A549 (cell line): Measurements from ENCODE around the gene LRP5. TPM values are rescaled to one million over a fixed set of nuclear protein-coding genes. Genes with fewer than 3 reads are reported as not detected.

ENCODE experiments used
- ATAC-seq, 2 experiments: fragments of 200-7000 bp in 1 of 2; fragments of >200 bp in 1 of 2; cut with Nextera tagmentation in 1 of 2; cut with Tn5 transposase in 1 of 2; 3 replicates each; pipeline versions ENCODE4 v1.8.0 to v1.9.1; 2018 to 2020; ENCODE audit warnings: mild to moderate bottlenecking in 1 of 2, moderate library complexity in 1 of 2
- CTCF ChIA-PET: fragments of 300-600 bp; sonication (Branson Sonifier 250); formaldehyde crosslinking; extraction: SDS; loops from one replicate; lab custom pipeline; 2021; ENCODE audit warnings: antibody characterized with exemption, inconsistent platforms; lab: Yijun Ruan, JAX
- POLR2A ChIA-PET: fragments of 350-600 bp; formaldehyde crosslinking; extraction: SDS; loops from one replicate; lab custom pipeline; 2021; ENCODE audit warnings: antibody characterized with exemption, inconsistent platforms; lab: Yijun Ruan, JAX
- DNase-seq, 2 experiments: peaks; one replicate each; pipeline versions ENCODE4 v3.0.0 to v3.0.0-alpha.2; 2011 to 2016; ENCODE audit warnings: low read depth in 1 of 2, low spot score in 1 of 2
- FAIRE-seq: peaks from 2 replicates; lab custom pipeline; 2011; peaks lifted over from hg19 to GRCh38; lab: Jason Lieb, UNC
- H3K27ac ChIP-seq, 2 experiments: fragments of >200 bp; sonication (Bioruptor Twin); formaldehyde crosslinking; 3 replicates each; pipeline ENCODE4 v1.5.1; 2016 to 2017
- H3K4me1 ChIP-seq: fragments of >200 bp; sonication (Bioruptor Twin); formaldehyde crosslinking; 3 replicates; pipeline ENCODE4 v1.6.1; 2016
- H3K4me2 ChIP-seq: fragments of >200 bp; sonication (Bioruptor Twin); formaldehyde crosslinking; 3 replicates; pipeline ENCODE4 v1.6.1; 2016
- H3K4me3 ChIP-seq: fragments of >200 bp; sonication (Bioruptor Twin); formaldehyde crosslinking; 3 replicates; pipeline ENCODE4 v1.5.1; 2016
- H3K9me3 ChIP-seq: fragments of >200 bp; sonication (Bioruptor Twin); formaldehyde crosslinking; 3 replicates; pipeline ENCODE4 v1.6.1; 2016
- CHD2 ChIP-seq: fragments of 150-350 bp; IDR thresholded peaks from 2 replicates; pipeline ENCODE4 v1.6.1; 2014; ENCODE audit warnings: low read length; ENCODE audit not compliant: partially characterized antibody
- CHD4 ChIP-seq: fragments of 200-600 bp; sonication (generic); IDR thresholded peaks from 2 replicates; pipeline ENCODE4 v1.6.1; 2016; ENCODE audit warnings: antibody characterized with exemption, mild to moderate bottlenecking, borderline replicate concordance
- CTCF ChIP-seq: fragments of >200 bp; sonication (Bioruptor Twin); formaldehyde crosslinking; IDR thresholded peaks from 3 replicates; pipeline ENCODE4 v1.5.1; 2016
- E2F6 ChIP-seq: IDR thresholded peaks from 2 replicates; pipeline ENCODE4 v1.6.1; 2012; ENCODE audit warnings: low read depth, borderline replicate concordance
- EHF ChIP-seq: fragments of 250-450 bp; sonication (Bioruptor Pico); IDR thresholded peaks from 2 replicates; pipeline ENCODE4 v1.5.0; 2020; ENCODE audit warnings: mild to moderate bottlenecking
- EHMT2 ChIP-seq: fragments of 200-600 bp; sonication (generic); IDR thresholded peaks from 2 replicates; pipeline ENCODE4 v1.6.1; 2016; ENCODE audit warnings: antibody characterized with exemption, low read depth, mild to moderate bottlenecking, moderate library complexity
- ELK1 ChIP-seq: fragments of 150-350 bp; IDR thresholded peaks from 2 replicates; pipeline ENCODE4 v1.6.1; 2014; ENCODE audit warnings: low read depth, mild to moderate bottlenecking, low read length
- FOSL2 ChIP-seq, 2 experiments: fragments of 450-650 bp in 1 of 2; fragments of >200 bp in 1 of 2; sonication (Bioruptor Twin) in 1 of 2; formaldehyde crosslinking; IDR thresholded peaks; 2 replicates each; pipeline versions ENCODE4 v1.5.0 to v1.6.1; 2016 to 2020; ENCODE audit warnings: mild to moderate bottlenecking in 1 of 2, moderate library complexity in 1 of 2
- HDAC2 ChIP-seq: fragments of 200-600 bp; sonication (generic); IDR thresholded peaks from 2 replicates; pipeline ENCODE4 v1.6.1; 2016
- HES2 ChIP-seq: fragments of >200 bp; sonication (Bioruptor Twin); formaldehyde crosslinking; IDR thresholded peaks from 2 replicates; pipeline ENCODE4 v1.6.1; 2016
- HOXB13 ChIP-seq: fragments of 250-450 bp; sonication (Bioruptor Pico); IDR thresholded peaks from 2 replicates; pipeline ENCODE4 v1.5.0; 2020; ENCODE audit warnings: low read depth, mild to moderate bottlenecking, moderate library complexity
- JUNB ChIP-seq: fragments of >200 bp; sonication (Bioruptor Twin); formaldehyde crosslinking; IDR thresholded peaks from 2 replicates; pipeline ENCODE4 v1.6.1; 2016
- KDM1A ChIP-seq: fragments of 200-600 bp; sonication (generic); IDR thresholded peaks from 2 replicates; pipeline ENCODE4 v1.6.1; 2016; ENCODE audit warnings: low read depth, mild to moderate bottlenecking
- MAX ChIP-seq: IDR thresholded peaks from 2 replicates; pipeline ENCODE4 v1.6.1; 2012
- NPAS2 ChIP-seq: fragments of 250-450 bp; sonication (Bioruptor Pico); IDR thresholded peaks from 2 replicates; pipeline ENCODE4 v1.8.0; 2022; ENCODE audit warnings: mild to moderate bottlenecking, moderate library complexity, borderline replicate concordance
- NR3C1 ChIP-seq: fragments of >200 bp; sonication (Bioruptor Twin); formaldehyde crosslinking; IDR thresholded peaks from 3 replicates; pipeline ENCODE4 v1.6.1; 2017
- POLR2A ChIP-seq: IDR thresholded peaks from 2 replicates; pipeline ENCODE4 v1.6.1; 2012; ENCODE audit warnings: mild to moderate bottlenecking, low read length
- POLR2AphosphoS2 ChIP-seq: conservative IDR thresholded peaks from 2 replicates; pipeline ENCODE4 v1.6.1; 2012; ENCODE audit warnings: low read length, improper control_type of control experiment, inconsistent platforms
- RAD21 ChIP-seq, 2 experiments: fragments of >200 bp in 1 of 2; sonication (Bioruptor Twin) in 1 of 2; formaldehyde crosslinking in 1 of 2; IDR thresholded peaks in 1 of 2; conservative IDR thresholded peaks in 1 of 2; 2 replicates in 1 of 2; 3 replicates in 1 of 2; pipeline ENCODE4 v1.6.1; 2012 to 2018; ENCODE audit warnings: inconsistent platforms in 1 of 2
- RARB ChIP-seq: fragments of 250-450 bp; sonication (Bioruptor Pico); IDR thresholded peaks from 2 replicates; pipeline ENCODE4 v1.8.0; 2021; ENCODE audit warnings: mild to moderate bottlenecking, moderate library complexity
- REST ChIP-seq: fragments of 200-600 bp; sonication (generic); IDR thresholded peaks from 2 replicates; pipeline ENCODE4 v1.6.1; 2016; ENCODE audit warnings: antibody characterized with exemption, mild to moderate bottlenecking, moderate library complexity
- RNF2 ChIP-seq: fragments of 200-600 bp; sonication (generic); IDR thresholded peaks from 2 replicates; pipeline ENCODE4 v1.6.1; 2016; ENCODE audit warnings: low read depth, mild to moderate bottlenecking, antibody characterized with exemption, moderate library complexity, borderline replicate concordance
- SREBF2 ChIP-seq: fragments of 450-650 bp; IDR thresholded peaks from 2 replicates; pipeline ENCODE4 v1.6.1; 2014; ENCODE audit warnings: mild to moderate bottlenecking, moderate library complexity
- WGBS: methylation state at CpG from one replicate; pipeline ENCODE4 v1.1.6; 2017; ENCODE audit errors: missing lambda C conversion rate; 5-methylcytosine and 5-hydroxymethylcytosine counted together
- polyA plus RNA-seq, 4 experiments: library from polyadenylated mRNA; depleted of rRNA in 3 of 4; stranded (reverse); fragments of >200 nt; fragmentation: RNase III in 1 of 4; extraction: RNeasy Plus Mini Kit Qiagen cat#74134 plus additional on column Dnase treatment in 1 of 4; gene quantifications; 2 replicates in 3 of 4; 3 replicates in 1 of 4; pipeline ENCODE4 v1.2.3, GENCODE V29; 2011 to 2017

The LRP5 gene
- polyA plus RNA-seq, 2 of the 4 experiments (the other 2 are of a cell fraction), result 10.9 to 32.3 TPM

- no peak for ATAC-seq
- peak in 1 of 2 experiments; percentile 56 for DNase-seq
- Histone ChIP-seq H3K9me3 (no peaks in the 10 kb centered on the region), H3K4me1 (peaks cover 16% of the 10 kb centered on the region; the same call in 2 of the 3 replicates), H3K4me2 (peak overlapping the region; percentile 55), H3K4me3 (no peak overlapping the region), H3K27ac (peak overlapping the region in 1 of 2 experiments; percentile 51; a peak in 4 of 6 replicates)
- WGBS, result 61% methylated on average over 14 of the region's 14 CpGs
- CTCF ChIA-PET, result interaction anchor here (1.1 to 6.3 kb wide), 4 partner anchors 18 to 26 kb away, joined by 3 to 77 read pairs (median 25); no protein-coding TSS in a partner anchor
- no peak for FAIRE-seq
- POLR2A ChIA-PET, result no interaction called here
- TF ChIP-seq EHMT2 (no peak), FOSL2 (IDR thresholded peaks at IDR 0.05) (no peak), FOSL2 (CRISPR knock-in tag; IDR thresholded peaks at IDR 0.05) (peak; percentile 52), KDM1A (no peak), E2F6 (no peak)
These were observed 36.5 kb upstream of the LRP5 start for GRCh38 chr11:68275721-68276507.

- POLR2A ChIA-PET, result no interaction called here
These were observed 35.5 kb upstream of the LRP5 start for GRCh38 chr11:68276861-68277260.

More at GRCh38 chr11:68276861-68277260, 35.5 kb upstream of the LRP5 start:
- Histone ChIP-seq H3K4me3 (no peak overlapping the region), H3K9me3 (no peaks in the 10 kb centered on the region), H3K4me2 (no peak overlapping the region)
- 93% methylated on average over 6 of the region's 6 CpGs for WGBS
- DNase-seq (no peak), FAIRE-seq (no peak)
- no peak for TF ChIP-seq HES2
- no peak for TF ChIP-seq RAD21 (conservative IDR thresholded peaks at IDR 0.05 in 1 of 2, IDR thresholded peaks at IDR 0.05 in 1 of 2)
- no peak for TF ChIP-seq CTCF
- no peak for TF ChIP-seq RNF2
- no peak for TF ChIP-seq POLR2A
- TF ChIP-seq REST, result no peak
- TF ChIP-seq JUNB, result no peak
- TF ChIP-seq EHF (CRISPR knock-in tag), result no peak
- TF ChIP-seq HDAC2, result no peak
- TF ChIP-seq CHD4, result no peak
- no peak for TF ChIP-seq POLR2AphosphoS2
- TF ChIP-seq SREBF2, result no peak
- no peak for TF ChIP-seq NPAS2 (CRISPR knock-in tag)
- TF ChIP-seq HOXB13 (CRISPR knock-in tag), result no peak
- no peak for TF ChIP-seq MAX
- no peak for TF ChIP-seq ELK1
- no peak for TF ChIP-seq NR3C1
- no peak for TF ChIP-seq RARB (CRISPR knock-in tag)
- no peak for TF ChIP-seq CHD2
- TF ChIP-seq, all 56 proteins: peak for 0
- Histone ChIP-seq H3K4me1 (peaks cover 15% of the 10 kb centered on the region; the same call in 2 of the 3 replicates), H3K27ac (peak overlapping the region in 1 of 2 experiments; percentile 51; a peak in 1 of 6 replicates)
- CTCF ChIA-PET, result interaction anchor here (1.0 to 5.6 kb wide), 3 partner anchors 18 to 21 kb away, joined by 3 to 46 read pairs (median 4); no protein-coding TSS in a partner anchor
- ATAC-seq, result no peak
